ENCODE measurements around the gene PREPL. TPM values are rescaled to one million over a fixed set of nuclear protein-coding genes. Genes with fewer than 3 reads are reported as not detected.
A peak's percentile ranks its signal among the peaks of the same experiment; 100 is the strongest.

The PREPL gene
- total RNA-seq, 1 donor from 2014 or later, result 60.0 TPM

DNA sequence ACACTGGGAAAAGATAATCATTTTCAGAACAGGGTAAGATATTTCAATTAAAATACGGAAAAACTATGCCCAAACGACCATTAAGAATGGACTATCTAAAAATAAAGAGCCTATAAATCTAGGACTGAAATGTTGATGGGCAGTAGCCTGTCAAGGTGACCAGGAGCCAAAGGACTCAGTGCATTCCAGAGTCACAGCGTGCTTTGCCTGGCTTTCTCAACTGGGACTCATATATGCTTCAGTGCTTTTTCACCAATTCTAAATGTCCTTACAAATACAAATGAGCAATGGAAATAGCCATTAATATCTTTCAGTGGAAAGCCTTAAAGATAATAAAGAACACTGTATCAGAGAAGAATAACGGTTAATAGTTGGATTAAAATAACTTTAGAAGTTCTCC is 35.4 kb downstream of the PREPL start:
- Mint-ChIP-seq H3K27ac (ENCODE audit: unreplicated experiment) (no peak overlapping the region), H3K27me3 (ENCODE audit: low read depth) (no peaks in the 10 kb centered on the region), H3K4me3 (ENCODE audit: unreplicated experiment) (no peak overlapping the region), H3K36me3 (ENCODE audit: low read depth) (peaks cover 33% of the 10 kb centered on the region), H3K9me3 (ENCODE audit: low read depth) (no peaks in the 10 kb centered on the region), H3K4me1 (ENCODE audit: low read depth) (peaks cover 18% of the 10 kb centered on the region)
- TF ChIP-seq, protein P1, sequence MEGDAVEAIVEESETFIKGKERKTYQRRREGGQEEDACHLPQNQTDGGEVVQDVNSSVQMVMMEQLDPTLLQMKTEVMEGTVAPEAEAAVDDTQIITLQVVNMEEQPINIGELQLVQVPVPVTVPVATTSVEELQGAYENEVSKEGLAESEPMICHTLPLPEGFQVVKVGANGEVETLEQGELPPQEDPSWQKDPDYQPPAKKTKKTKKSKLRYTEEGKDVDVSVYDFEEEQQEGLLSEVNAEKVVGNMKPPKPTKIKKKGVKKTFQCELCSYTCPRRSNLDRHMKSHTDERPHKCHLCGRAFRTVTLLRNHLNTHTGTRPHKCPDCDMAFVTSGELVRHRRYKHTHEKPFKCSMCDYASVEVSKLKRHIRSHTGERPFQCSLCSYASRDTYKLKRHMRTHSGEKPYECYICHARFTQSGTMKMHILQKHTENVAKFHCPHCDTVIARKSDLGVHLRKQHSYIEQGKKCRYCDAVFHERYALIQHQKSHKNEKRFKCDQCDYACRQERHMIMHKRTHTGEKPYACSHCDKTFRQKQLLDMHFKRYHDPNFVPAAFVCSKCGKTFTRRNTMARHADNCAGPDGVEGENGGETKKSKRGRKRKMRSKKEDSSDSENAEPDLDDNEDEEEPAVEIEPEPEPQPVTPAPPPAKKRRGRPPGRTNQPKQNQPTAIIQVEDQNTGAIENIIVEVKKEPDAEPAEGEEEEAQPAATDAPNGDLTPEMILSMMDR (IDR thresholded peaks at IDR 0.05), result no peak
- no peak for DNase-seq (ENCODE audit: low spot score)

DNA sequence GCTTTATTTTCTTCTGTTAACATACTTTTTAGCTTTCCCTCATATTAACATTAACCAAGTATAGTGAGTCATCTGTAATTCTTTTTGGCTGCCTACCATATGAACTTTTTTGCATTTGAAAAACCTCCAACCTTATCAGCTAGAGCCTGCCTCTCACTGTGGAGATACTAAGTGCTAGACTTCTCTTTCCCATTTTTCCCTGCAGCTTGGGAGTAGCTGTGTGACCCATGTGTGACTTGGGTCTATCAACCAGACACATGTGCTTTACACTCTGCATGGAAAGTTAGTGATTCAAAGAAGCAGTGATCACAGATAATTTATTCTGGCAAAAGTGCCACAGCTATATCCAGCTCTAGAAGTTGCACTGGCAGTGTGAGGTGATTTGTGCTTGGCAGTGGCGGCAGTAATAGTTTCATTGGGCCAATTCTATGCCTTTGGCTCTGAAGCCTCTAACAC is 36.3 kb downstream of the PREPL start:
- peaks cover 18% of the 10 kb centered on the region for H3K4me1 Mint-ChIP-seq (ENCODE audit: low read depth)
- H3K4me3 Mint-ChIP-seq (ENCODE audit: unreplicated experiment), result no peak overlapping the region
- peaks cover 30% of the 10 kb centered on the region for H3K36me3 Mint-ChIP-seq (ENCODE audit: low read depth)
- no peaks in the 10 kb centered on the region for H3K27me3 Mint-ChIP-seq (ENCODE audit: low read depth)
- no peaks in the 10 kb centered on the region for H3K9me3 Mint-ChIP-seq (ENCODE audit: low read depth)
- TF ChIP-seq, protein P1 (IDR thresholded peaks at IDR 0.05), result no peak
- no peak for DNase-seq (ENCODE audit: low spot score)
- H3K27ac Mint-ChIP-seq (ENCODE audit: unreplicated experiment), result peak overlapping the region; percentile 79

DNA sequence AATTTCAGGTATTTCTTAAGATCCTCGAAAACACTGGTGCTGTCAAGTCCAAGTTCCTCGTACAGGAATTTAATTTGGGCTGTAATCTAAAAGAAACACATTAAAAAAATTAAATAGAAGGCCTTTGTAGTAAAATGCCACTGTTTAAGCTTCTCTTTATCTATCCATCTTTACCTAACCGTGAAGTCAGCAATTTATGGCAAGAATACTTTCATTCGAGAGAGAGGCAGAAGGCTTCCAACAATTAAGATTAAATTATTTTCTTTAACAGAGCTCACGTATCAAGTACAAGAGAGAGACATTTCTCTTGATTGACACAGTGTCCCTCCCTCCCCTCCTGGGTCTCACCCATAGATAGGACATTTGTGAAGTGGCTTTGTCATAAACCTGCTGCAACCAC is 39.9 kb downstream of the PREPL start:
- Mint-ChIP-seq H3K4me3 (ENCODE audit: unreplicated experiment) (no peak overlapping the region), H3K27me3 (ENCODE audit: low read depth) (no peaks in the 10 kb centered on the region), H3K36me3 (ENCODE audit: low read depth) (peaks cover 32% of the 10 kb centered on the region), H3K9me3 (ENCODE audit: low read depth) (no peaks in the 10 kb centered on the region), H3K4me1 (ENCODE audit: low read depth) (peaks cover 15% of the 10 kb centered on the region), H3K27ac (ENCODE audit: unreplicated experiment) (no peak overlapping the region)
- DNase-seq (ENCODE audit: low spot score), result no peak
- TF ChIP-seq, protein P1 (IDR thresholded peaks at IDR 0.05), result no peak

DNA sequence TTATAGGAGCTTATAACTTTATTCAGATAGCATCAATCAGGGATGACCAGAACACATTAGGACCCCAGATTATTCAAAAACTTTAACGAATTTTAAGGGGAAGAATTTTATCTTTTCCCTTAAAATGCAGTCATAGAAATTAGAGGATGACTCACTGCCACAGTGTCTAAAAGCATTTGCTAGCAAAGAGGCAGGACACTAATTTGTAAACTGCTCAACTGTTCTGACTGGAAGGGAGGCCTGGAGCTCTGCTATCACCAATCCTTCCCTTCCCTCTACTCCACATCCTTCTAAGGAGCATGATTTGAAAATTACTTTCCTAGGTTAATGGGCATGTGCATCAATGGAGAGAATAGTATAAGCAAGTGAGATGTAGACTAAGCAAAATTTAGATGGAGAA is 40.5 kb downstream of the PREPL start:
- H3K27me3 Mint-ChIP-seq (ENCODE audit: low read depth), result no peaks in the 10 kb centered on the region
- no peak overlapping the region for H3K4me3 Mint-ChIP-seq (ENCODE audit: unreplicated experiment)
- H3K9me3 Mint-ChIP-seq (ENCODE audit: low read depth), result no peaks in the 10 kb centered on the region
- no peak overlapping the region for H3K27ac Mint-ChIP-seq (ENCODE audit: unreplicated experiment)
- H3K36me3 Mint-ChIP-seq (ENCODE audit: low read depth), result peaks cover 37% of the 10 kb centered on the region
- TF ChIP-seq, protein P1 (IDR thresholded peaks at IDR 0.05), result no peak
- peaks cover 13% of the 10 kb centered on the region for H3K4me1 Mint-ChIP-seq (ENCODE audit: low read depth)
- DNase-seq (ENCODE audit: low spot score), result no peak

DNA sequence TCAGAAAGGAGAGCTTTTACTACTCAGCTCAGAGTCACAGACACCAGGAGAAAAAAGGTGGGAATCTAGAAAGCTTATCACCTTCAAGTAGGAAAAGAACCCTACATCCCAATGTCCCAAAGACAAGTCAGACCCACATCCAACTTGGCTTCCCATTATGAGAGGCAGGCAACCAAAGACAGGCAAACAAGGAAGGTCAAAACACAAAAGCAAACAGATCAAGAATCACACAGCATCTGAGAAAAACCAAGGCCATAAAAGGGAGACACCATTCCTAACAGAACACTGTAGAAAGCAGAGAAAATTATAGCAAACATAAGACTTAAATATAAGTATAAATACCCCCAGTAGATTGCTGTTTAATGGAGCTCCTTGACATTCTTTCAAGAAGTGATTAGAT is 45.3 kb downstream of the PREPL start:
- Mint-ChIP-seq H3K36me3 (ENCODE audit: low read depth) (peaks cover 54% of the 10 kb centered on the region), H3K9me3 (ENCODE audit: low read depth) (peaks cover 11% of the 10 kb centered on the region), H3K4me1 (ENCODE audit: low read depth) (no peaks in the 10 kb centered on the region), H3K4me3 (ENCODE audit: unreplicated experiment) (no peak overlapping the region), H3K27me3 (ENCODE audit: low read depth) (no peaks in the 10 kb centered on the region), H3K27ac (ENCODE audit: unreplicated experiment) (no peak overlapping the region)
- DNase-seq (ENCODE audit: low spot score), result no peak
- TF ChIP-seq, protein P1 (IDR thresholded peaks at IDR 0.05), result no peak
